Gastrocnemius medialis (tissue), 4 donors: Measurements from ENCODE around the gene ROR2. TPM values are rescaled to one million over a fixed set of nuclear protein-coding genes. Genes with fewer than 3 reads are reported as not detected.

ENCODE experiments used
- ATAC-seq, 2 donors: fragments of 150-250 bp; one replicate each; pipeline ENCODE4 v1.9.1; 2016
- DNase-seq, 2 donors: peaks; one replicate each; pipeline ENCODE4 v3.0.0-alpha.2; 2019
- H3K27ac ChIP-seq, 4 donors: fragments of 200-600 bp; sonication (generic); 1 replicate in 1 of 4; 2 replicates in 3 of 4; pipeline ENCODE4 v1.5.1; 2016 to 2018; ENCODE audit warnings: mild to moderate bottlenecking in 2 of 4, moderate library complexity in 1 of 4
- H3K27me3 ChIP-seq, 3 donors: fragments of 200-600 bp; sonication (generic) in 2 of 3; 1 replicate in 1 of 3; 2 replicates in 2 of 3; pipeline versions ENCODE4 v1.5.1 to v1.6.0; 2016 to 2019; ENCODE audit warnings: mild to moderate bottlenecking in 1 of 3, moderate library complexity in 1 of 3
- H3K36me3 ChIP-seq, 2 donors: fragments of 200-600 bp; sonication (generic) in 1 of 2; one replicate each; pipeline ENCODE4 v1.5.1; 2017 to 2018
- H3K4me1 ChIP-seq, 2 donors: fragments of 200-600 bp; sonication (generic) in 1 of 2; one replicate each; pipeline ENCODE4 v1.5.1; 2016 to 2017; ENCODE audit warnings: mild to moderate bottlenecking in 2 of 2
- H3K4me3 ChIP-seq, 4 donors: fragments of 200-600 bp; sonication (generic) in 3 of 4; 1 replicate in 1 of 4; 2 replicates in 3 of 4; pipeline ENCODE4 v1.5.1; 2016 to 2019; ENCODE audit warnings: mild to moderate bottlenecking in 2 of 4
- H3K9me3 ChIP-seq, 3 donors: fragments of 200-600 bp; sonication (generic) in 2 of 3; 1 replicate in 1 of 3; 2 replicates in 2 of 3; pipeline ENCODE4 v1.5.1; 2016 to 2019
- POLR2A ChIP-seq, 2 donors: fragments of 450-650 bp; IDR thresholded peaks; one replicate each; pipeline ENCODE4 v1.6.1; 2017; ENCODE audit warnings: antibody characterized with exemption in 2 of 2, mild to moderate bottlenecking in 2 of 2, moderate library complexity in 2 of 2
- in situ Hi-C, 4 donors: fragments of 200-750 bp; cut with MboI; loops; one replicate each; pipeline versions ENCODE4 v1.15.0 to v1.8.0; 2017; ENCODE audit warnings: low sequenced_read_pairs in 4 of 4
- intact Hi-C: fragments of 100-400 bp; cut with DNase I; formaldehyde crosslinking; loops from one replicate; pipeline ENCODE4 v1.15.1; 2023; ENCODE audit warnings: low total_unique reads
- total RNA-seq, 4 donors: library from RNA; depleted of rRNA; stranded (reverse); fragments of >200 nt; gene quantifications; one replicate each; pipeline versions ENCODE4 v1.1.0 to v1.2.3, GENCODE V29; 2016
- TF ChIP-seq, protein P1 (sequence below), 5 experiments: fragments of 450-650 bp in 3 of 5; fragments of 200-600 bp in 2 of 5; sonication (generic) in 2 of 5; IDR thresholded peaks in 4 of 5; conservative IDR thresholded peaks in 1 of 5; 1 replicate in 4 of 5; 2 replicates in 1 of 5; pipeline ENCODE4 v1.5.1; 2016 to 2019; ENCODE audit warnings: antibody characterized with exemption in 5 of 5, mild to moderate bottlenecking in 3 of 5, moderate library complexity in 3 of 5

The ROR2 gene
- total RNA-seq, 4 donors from 2014 or later, result 0.15 to 1.2 (median 0.61) TPM

DNA sequence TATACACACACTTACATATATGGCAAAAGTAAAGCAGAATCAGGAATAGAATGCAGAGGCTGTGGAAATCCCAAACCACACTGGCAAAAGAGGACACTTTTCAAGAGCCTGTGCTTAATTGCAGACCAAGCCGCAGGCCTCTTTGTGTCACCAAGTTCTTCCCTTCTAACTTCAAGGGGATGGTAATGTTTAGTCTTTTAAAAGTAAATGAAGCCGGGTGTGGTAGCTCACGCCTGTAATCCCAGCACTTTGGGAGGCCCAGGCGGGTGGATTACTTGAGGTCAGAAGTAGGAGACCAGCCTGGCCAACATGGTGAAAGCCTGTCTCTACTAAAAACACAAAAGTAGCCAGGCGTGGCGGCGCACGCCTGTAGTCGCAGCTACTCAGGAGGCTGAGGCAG, 28.7 kb downstream of the ROR2 start:
- no peaks in the 10 kb centered on the region for H3K27me3 ChIP-seq
- H3K36me3 ChIP-seq, result no peaks in the 10 kb centered on the region
- H3K4me1 ChIP-seq, result no peaks in the 10 kb centered on the region
- H3K4me3 ChIP-seq, result no peak overlapping the region
- DNase-seq (no peak), ATAC-seq (no peak)
- in situ Hi-C loops, result no loop called here
- no peaks in the 10 kb centered on the region for H3K9me3 ChIP-seq
- intact Hi-C loops, result no loop called here
- no peak overlapping the region for H3K27ac ChIP-seq
- no peak for TF ChIP-seq POLR2A (IDR thresholded peaks at IDR 0.05)
- TF ChIP-seq, protein P1, sequence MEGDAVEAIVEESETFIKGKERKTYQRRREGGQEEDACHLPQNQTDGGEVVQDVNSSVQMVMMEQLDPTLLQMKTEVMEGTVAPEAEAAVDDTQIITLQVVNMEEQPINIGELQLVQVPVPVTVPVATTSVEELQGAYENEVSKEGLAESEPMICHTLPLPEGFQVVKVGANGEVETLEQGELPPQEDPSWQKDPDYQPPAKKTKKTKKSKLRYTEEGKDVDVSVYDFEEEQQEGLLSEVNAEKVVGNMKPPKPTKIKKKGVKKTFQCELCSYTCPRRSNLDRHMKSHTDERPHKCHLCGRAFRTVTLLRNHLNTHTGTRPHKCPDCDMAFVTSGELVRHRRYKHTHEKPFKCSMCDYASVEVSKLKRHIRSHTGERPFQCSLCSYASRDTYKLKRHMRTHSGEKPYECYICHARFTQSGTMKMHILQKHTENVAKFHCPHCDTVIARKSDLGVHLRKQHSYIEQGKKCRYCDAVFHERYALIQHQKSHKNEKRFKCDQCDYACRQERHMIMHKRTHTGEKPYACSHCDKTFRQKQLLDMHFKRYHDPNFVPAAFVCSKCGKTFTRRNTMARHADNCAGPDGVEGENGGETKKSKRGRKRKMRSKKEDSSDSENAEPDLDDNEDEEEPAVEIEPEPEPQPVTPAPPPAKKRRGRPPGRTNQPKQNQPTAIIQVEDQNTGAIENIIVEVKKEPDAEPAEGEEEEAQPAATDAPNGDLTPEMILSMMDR (IDR thresholded peaks at IDR 0.05 in 4 of 5, conservative IDR thresholded peaks at IDR 0.05 in 1 of 5), result no peak

DNA sequence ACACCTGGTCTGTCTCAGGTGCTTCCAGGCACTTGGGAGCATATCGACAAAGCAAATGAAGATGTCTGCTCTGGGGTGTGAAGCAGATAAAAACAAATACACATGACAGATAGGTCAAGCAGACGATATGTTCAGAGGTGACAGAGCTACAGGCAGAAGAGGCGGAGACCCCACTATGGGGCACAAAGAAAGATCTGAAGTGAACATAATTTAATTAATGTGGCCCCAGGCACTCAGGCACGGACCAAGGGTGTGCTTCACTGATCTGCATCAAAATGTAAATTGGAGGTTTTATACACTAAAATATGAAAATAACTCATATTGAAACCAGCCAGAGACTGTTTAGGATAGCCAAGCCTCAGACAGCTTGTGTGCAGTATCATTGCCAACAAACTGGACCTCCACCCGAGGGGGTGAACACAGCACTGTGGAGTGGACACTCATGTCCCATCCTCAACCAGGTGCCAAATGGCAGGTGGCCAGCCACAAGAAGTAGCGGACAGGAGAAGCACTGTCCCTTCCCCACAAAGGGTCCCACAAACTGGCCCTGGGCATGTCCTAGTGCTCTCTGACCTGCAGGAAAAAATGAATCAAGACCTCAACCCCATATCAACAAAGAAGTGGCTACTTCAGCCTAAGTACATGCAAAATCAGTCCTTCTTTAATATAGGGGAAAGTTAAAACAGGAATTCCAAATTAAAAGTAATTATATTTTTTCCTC, 29.2 kb downstream of the ROR2 start:
- TF ChIP-seq, protein P1 (IDR thresholded peaks at IDR 0.05 in 4 of 5, conservative IDR thresholded peaks at IDR 0.05 in 1 of 5), result no peak
- no peak for TF ChIP-seq POLR2A (IDR thresholded peaks at IDR 0.05)

DNA sequence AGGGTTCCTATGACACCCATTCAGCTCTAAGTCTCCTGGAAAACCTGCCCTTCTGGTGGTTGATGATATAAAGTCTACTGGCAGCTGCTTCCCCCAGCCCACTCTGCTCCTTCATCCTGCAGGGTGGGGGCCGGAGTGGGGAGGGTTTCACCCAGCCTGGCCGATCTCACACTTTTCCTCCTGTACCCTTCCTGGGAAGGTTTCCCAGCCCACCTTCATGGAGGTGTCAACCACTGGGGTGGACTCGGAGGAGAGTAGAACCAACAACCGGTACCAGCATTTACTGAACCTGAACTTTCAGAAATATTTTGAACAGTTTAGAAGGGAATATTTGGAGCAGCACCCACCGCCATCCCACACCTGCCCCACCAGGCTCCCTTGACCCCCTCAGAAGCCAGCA, 30.4 kb downstream of the ROR2 start:
- no peaks in the 10 kb centered on the region for H3K27me3 ChIP-seq

More for the DNA sequence above, 29.2 kb downstream of the ROR2 start:
- Histone ChIP-seq H3K27ac (no peak overlapping the region), H3K4me3 (no peak overlapping the region), H3K4me1 (no peaks in the 10 kb centered on the region), H3K36me3 (no peaks in the 10 kb centered on the region), H3K27me3 (no peaks in the 10 kb centered on the region), H3K9me3 (no peaks in the 10 kb centered on the region)
- in situ Hi-C loops (no loop called here), intact Hi-C loops (no loop called here)
- ATAC-seq (no peak), DNase-seq (no peak)

DNA sequence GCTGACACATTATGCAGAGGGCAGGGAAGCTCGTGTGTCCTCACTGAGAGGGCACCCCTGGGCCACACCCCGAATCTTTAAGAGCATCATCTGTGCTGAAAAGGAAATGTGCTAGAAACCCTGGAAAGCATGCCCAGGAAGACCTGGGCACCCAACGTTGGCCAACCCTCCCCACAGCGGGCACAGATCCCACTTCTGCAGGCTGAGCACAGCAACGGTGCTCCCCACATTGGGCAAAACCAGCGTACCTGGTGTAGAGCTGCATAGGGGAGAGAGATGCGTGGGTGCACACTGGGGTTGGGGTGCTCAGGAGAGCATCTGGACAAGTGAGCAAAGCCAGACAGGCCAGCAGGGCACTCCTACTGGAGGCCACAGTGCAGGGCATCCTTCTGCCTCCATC, 32.6 kb downstream of the ROR2 start:
- no peaks in the 10 kb centered on the region for H3K4me1 ChIP-seq
- H3K4me3 ChIP-seq, result no peak overlapping the region
- no peaks in the 10 kb centered on the region for H3K9me3 ChIP-seq
- no peaks in the 10 kb centered on the region for H3K36me3 ChIP-seq
- H3K27me3 ChIP-seq, result no peaks in the 10 kb centered on the region
- no peak overlapping the region for H3K27ac ChIP-seq
- ATAC-seq, result no peak
- in situ Hi-C loops (no loop called here), intact Hi-C loops (no loop called here)
- TF ChIP-seq POLR2A (IDR thresholded peaks at IDR 0.05), result no peak
- TF ChIP-seq, protein P1 (IDR thresholded peaks at IDR 0.05 in 4 of 5, conservative IDR thresholded peaks at IDR 0.05 in 1 of 5), result no peak
- no peak for DNase-seq

More for the DNA sequence above, 30.4 kb downstream of the ROR2 start:
- TF ChIP-seq, protein P1 (IDR thresholded peaks at IDR 0.05 in 4 of 5, conservative IDR thresholded peaks at IDR 0.05 in 1 of 5), result no peak
- no peak for TF ChIP-seq POLR2A (IDR thresholded peaks at IDR 0.05)
- intact Hi-C loops, result no loop called here
- no peak overlapping the region for H3K27ac ChIP-seq
- no peak overlapping the region for H3K4me3 ChIP-seq
- H3K36me3 ChIP-seq, result no peaks in the 10 kb centered on the region
- ATAC-seq (no peak), DNase-seq (no peak)
- H3K9me3 ChIP-seq, result no peaks in the 10 kb centered on the region
- in situ Hi-C loops, result no loop called here
- H3K4me1 ChIP-seq, result no peaks in the 10 kb centered on the region
